HepG2 (cell line): ENCODE data around the gene HAPLN3.

Source experiments
- EZH2 ChIP-seq: conservative IDR thresholded peaks from 2 replicates; pipeline ENCODE4 v1.6.1; 2012; ENCODE audit warnings: mild to moderate bottlenecking, low read depth, low read length, moderate library complexity
- POLR2AphosphoS5 ChIP-seq: IDR thresholded peaks from 2 replicates; pipeline ENCODE4 v1.6.1; 2012; ENCODE audit warnings: low read depth, low read length
- RFX1 ChIP-seq: fragments of 450-650 bp; IDR thresholded peaks from 2 replicates; pipeline ENCODE4 v1.6.1; 2017
- SSRP1 ChIP-seq: IDR thresholded peaks from 2 replicates; pipeline ENCODE4 v1.6.1; 2016; ENCODE audit warnings: control low read depth

DNA sequence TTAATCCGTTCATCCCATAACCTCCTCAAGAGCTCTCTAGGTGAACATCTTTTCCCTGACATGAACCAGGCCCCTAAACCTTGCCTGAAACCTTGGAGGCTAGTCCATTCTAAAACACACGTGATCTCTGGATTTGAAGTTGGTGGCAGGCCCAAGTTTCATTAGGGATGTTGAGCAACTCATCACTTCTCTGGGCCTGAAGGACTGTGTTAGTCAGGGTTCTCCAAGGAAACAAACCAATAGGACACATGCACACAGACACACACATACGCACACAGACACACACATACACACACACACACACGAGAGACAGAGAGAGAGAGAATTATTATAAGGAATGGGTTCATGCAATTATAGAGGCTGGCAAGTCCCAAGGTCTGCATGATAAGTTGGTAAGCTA, 60.2 kb downstream of the HAPLN3 start:
- no peak for TF ChIP-seq SSRP1
- TF ChIP-seq POLR2AphosphoS5: no peak
- TF ChIP-seq EZH2: no peak
- TF ChIP-seq RFX1: no peak
